NCI-H2227 (cell line): ENCODE measurements around the gene PKHD1.
"Not testable (repeated sequence)": the region's sequence is repeated elsewhere in the genome, so short reads cannot be mapped to it uniquely, and the experiment has no call there.

Experiments
- DNase-seq: peaks from one replicate; lab custom pipeline; 2025; ENCODE audit not compliant: unreplicated experiment; lab: John Stamatoyannopoulos, UW

Gene PKHD1

GRCh38 chr6:51934098-51934497, 153.3 kb downstream of the PKHD1 start:
- no peak for DNase-seq

GRCh38 chr6:51932956-51933355, 154.5 kb downstream of the PKHD1 start:
- no peak for DNase-seq

GRCh38 chr6:51930602-51931001, 156.8 kb downstream of the PKHD1 start:
- DNase-seq = no peak

GRCh38 chr6:51929934-51930574, 157.4 kb downstream of the PKHD1 start:
- DNase-seq = no peak

- DNase-seq = no peak
Measured at GRCh38 chr6:51928320-51928719, 159.1 kb downstream of the PKHD1 start.

GRCh38 chr6:51927450-51927849, 160.0 kb downstream of the PKHD1 start:
- no peak for DNase-seq

- DNase-seq = no peak
Measured at GRCh38 chr6:51926125-51926524, 161.3 kb downstream of the PKHD1 start.

GRCh38 chr6:51922479-51922878, 164.9 kb downstream of the PKHD1 start:
- DNase-seq = not testable (repeated sequence)

- DNase-seq = not testable (repeated sequence)
Measured at GRCh38 chr6:51918347-51918746, 169.1 kb downstream of the PKHD1 start.

- DNase-seq = no peak
Measured at GRCh38 chr6:51915098-51915497, 172.3 kb downstream of the PKHD1 start.

GRCh38 chr6:51913265-51913664, 174.1 kb downstream of the PKHD1 start:
- no peak for DNase-seq

- DNase-seq = no peak
Measured at GRCh38 chr6:51910851-51911250, 176.6 kb downstream of the PKHD1 start.

- no peak for DNase-seq
Measured at GRCh38 chr6:51908243-51908642, 179.2 kb downstream of the PKHD1 start.

- DNase-seq = no peak
Measured at GRCh38 chr6:51901766-51902764, 185.3 kb downstream of the PKHD1 start.

- no peak for DNase-seq
Measured at GRCh38 chr6:51893366-51893765, 194.0 kb downstream of the PKHD1 start.

GRCh38 chr6:51892750-51893149, 194.7 kb downstream of the PKHD1 start:
- DNase-seq = no peak

- DNase-seq = no peak
Measured at GRCh38 chr6:51892339-51892738, 195.1 kb downstream of the PKHD1 start.

GRCh38 chr6:51891784-51892183, 195.6 kb downstream of the PKHD1 start:
- no peak for DNase-seq

- DNase-seq = no peak
Measured at GRCh38 chr6:51887859-51888258, 199.6 kb downstream of the PKHD1 start.

- no peak for DNase-seq
Measured at GRCh38 chr6:51885957-51886356, 201.5 kb downstream of the PKHD1 start.

GRCh38 chr6:51868591-51869355, 218.6 kb downstream of the PKHD1 start:
- DNase-seq = no peak
